Endometrial microvascular endothelial cells (primary cell): ENCODE measurements around the gene RSRP1. TPM values are rescaled to one million over a fixed set of nuclear protein-coding genes. Genes with fewer than 3 reads are reported as not detected.
"Not testable (repeated sequence)": the region's sequence is repeated elsewhere in the genome, so short reads cannot be mapped to it uniquely, and the experiment has no call there.

Source experiments
- in situ Hi-C: cut with HindIII; loops from 2 replicates; pipeline ENCODE4 v1.10.0; 2017; ENCODE audit warnings: low sequenced_read_pairs, low pct_unique_long_range_greater_than_20kb; ENCODE audit errors: inconsistent ontology term
- total RNA-seq: library from RNA; depleted of rRNA; stranded (reverse); fragments of >200 nt; gene quantifications from one replicate; pipeline ENCODE4 v1.2.3, GENCODE V29; 2015; ENCODE audit errors: inconsistent ontology term

The RSRP1 gene, protein sequence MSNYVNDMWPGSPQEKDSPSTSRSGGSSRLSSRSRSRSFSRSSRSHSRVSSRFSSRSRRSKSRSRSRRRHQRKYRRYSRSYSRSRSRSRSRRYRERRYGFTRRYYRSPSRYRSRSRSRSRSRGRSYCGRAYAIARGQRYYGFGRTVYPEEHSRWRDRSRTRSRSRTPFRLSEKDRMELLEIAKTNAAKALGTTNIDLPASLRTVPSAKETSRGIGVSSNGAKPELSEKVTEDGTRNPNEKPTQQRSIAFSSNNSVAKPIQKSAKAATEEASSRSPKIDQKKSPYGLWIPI
- 40.0 TPM for total RNA-seq

DNA sequence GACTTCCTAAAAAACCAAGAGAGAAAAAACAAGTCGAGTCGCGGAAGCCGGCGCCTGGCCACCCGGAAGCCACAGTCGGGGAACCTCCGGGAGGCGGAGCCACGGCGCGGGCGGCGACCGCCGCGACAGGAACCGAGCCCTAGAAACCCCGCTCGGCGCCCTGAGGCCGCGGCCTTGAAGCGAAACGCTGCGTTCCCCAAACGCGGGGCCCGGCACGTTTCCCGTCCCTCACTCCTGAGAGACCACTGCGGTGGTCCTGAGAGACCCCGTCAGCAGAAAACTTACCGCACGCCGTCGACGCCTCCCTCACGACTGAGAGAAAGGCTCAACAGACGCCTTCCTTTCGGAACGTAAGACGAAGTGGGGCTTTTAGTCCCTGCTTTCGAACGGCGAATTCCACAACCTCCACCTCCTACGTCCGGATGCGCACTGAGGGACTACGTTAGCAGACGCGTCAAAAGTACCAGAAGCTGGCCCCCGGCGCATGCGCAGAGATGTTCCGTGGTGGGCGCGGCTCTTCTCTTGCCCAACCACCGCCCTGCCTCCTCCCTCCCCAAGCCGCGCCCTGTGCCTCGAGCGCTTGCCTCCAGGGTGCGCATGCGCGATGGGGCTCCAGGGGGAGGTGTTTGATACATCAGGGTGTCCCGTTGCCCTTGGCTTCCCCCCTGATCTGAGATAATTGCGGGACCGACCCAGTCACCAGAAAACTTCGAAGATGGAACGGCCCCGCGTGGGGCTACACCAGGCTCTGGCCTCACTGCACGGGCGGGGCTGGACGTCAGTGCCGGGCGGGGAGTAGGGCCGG is at the start of gene RSRP1:
TSS of gene RSRP1 (minus strand) at position 431 of the 805 bp plus-strand sequence. CDS start 491 bp downstream, outside the sequence.
- in situ Hi-C loops: no loop called here

DNA sequence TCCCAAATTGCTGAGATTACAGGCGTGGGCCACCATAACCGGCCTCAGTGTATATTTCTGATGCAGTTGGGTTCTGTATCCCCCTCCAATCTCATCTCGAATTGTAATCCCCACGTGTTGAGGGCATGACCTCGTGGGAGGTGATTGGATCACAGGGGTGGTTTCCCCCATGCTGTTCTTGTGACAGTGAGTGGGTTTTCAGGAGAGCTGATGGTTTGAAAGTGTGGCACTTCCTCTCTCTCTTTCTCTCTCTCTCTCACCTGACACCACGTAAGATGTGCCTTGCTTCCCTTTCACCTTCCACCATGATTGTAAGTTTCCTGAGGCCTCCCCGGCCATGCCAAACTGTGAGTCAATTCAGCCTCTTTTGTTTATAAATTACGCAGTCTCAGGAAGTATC is 49.2 kb upstream of the RSRP1 start:
- in situ Hi-C loops: not testable (repeated sequence)

DNA sequence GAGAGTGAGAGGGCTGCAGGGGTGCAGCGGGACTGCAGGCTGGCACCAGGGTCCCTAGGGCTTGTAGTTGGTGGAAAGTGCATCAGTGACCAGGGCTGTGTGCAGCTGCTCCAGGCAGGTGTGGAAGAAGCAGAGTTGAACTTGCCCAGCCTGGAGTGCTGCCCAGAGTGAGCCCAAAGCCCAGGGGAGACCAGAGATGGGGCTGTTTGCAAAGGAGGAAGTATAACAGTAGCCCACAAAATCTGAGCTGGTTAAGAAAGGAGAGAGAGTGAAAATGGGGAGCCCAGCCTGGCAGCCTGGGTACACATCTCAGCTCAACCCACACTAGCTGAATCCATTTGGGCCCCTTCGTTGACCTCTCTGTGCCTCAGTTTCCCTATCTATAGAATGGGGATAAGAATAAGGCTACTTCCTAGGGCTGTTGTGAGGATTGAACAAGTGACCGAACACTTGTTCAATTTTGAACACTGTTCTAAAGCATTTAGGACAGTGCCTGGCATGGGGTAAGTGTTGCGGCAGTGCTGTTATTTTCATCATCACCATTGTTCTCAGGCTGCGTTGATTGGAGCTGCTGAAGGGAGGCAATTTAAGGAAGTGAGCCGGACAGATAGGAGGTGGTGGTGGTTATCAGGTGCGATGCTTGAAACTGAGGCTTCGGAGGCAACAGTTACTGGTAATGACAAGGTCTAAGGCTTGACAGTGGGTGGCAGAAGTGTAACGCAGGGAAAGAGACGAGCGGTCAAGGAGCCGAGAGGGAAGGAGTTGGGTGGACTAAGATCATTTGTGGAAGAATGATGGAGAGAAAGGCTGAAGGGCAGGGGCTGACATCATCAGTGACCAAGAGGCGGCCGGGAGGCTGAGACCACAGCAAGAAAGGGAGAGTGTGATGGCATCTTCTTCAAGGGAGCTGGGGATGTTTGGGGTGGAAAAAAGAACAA is 47.9 kb upstream of the RSRP1 start:
- in situ Hi-C loops: not testable (repeated sequence)

DNA sequence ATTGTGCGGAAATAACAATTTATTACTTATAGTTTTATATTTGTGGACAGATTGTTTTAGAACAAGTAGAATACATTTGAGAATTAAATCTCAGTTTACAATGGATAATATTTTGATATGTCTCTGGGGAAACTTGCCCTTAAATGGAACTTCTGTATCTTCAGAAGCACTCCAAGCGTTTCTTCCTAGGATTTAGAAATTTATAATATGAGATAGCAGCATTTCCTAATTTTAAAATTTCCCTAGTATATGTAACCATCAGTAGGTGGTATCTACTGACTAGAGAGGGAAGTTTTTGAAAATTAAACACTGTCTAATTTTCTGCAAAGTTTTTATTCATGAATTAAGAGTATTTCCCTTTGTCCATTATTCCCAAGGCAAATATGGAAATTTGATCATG is 46.2 kb upstream of the RSRP1 start:
- in situ Hi-C loops: not testable (repeated sequence)

DNA sequence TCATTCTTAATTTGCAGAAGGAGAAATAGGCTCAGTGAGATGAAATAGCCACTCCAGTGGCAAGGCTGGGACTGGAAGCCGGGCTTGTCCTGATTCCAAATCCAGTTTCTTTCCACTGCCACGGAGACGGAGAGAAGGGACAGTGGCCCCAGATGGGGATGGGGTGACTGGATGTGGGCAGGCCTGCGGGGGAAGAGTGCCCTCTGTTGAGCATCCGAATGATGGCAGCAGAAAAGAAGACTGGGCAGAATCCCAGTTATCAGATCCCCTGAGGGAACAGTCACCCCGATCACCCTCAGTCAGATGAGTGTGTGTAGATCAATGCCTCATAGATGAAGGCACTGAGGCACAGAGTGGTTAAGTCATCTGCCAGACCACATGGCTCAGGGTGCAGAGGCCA is 42.8 kb upstream of the RSRP1 start:
- in situ Hi-C loops: not testable (repeated sequence)

DNA sequence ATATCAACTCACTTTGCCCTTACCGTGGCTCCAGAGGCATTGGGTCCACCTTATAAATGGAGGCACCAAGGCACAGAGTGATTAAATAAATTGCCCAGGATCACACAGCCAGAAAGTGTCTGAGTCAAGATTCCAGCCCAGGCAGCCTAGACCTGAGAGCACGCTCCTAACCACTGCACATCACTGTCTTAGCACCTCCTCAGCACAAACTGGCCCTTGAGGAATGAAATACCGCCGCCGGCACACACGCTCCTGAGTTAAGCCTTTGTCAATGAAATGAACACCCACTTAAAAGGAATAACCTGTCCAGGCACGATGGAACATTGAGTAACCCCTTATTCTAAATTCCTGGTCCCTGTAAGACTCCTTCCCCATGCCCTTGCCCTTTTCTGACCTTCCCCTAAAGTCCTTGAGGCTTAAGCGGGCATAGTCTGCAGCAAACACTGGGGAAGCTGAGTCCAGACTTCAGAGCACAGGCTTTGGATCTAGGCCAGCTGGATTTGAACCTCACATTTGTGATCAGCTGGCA is 41.4 kb upstream of the RSRP1 start:
- in situ Hi-C loops: not testable (repeated sequence)

DNA sequence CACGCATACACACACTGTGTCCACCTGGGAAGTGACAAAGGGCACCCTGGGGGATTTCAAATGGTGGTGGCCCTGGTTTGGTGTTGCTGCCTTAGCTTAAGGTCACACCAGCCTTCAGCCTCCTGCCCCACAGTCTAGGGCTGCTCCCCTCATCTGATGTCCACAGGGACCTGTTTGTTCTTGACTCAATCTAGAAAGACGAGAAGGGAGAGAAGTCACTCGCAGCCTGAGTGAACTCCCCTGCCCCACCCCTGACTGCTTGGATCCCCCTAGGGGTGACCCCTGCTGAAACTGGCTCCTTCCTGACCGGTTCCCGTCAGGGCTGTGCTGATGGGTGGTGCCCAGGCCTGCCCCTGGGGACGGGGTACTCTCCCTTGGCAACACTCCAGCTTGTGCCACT is 39.9 kb upstream of the RSRP1 start:
- in situ Hi-C loops: not testable (repeated sequence)

DNA sequence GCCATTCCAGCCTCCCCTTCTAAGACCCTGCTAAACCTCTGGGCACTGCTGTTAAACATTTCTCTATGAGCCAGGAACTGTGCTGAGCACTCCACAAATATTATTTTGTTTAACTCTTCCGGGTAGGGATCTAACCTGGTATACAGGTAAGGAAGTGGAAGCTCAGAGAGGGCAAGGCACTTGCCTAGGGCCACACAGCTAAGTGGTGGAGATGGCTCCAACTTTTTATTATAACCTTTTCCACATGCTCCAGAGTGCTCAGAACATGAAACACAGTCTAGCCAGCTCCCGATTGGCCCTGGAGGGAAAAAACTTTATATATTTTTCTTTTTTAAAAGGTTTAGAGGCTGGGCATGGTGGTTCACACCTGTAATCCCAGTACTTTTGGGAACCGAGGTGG is 38.6 kb upstream of the RSRP1 start:
- in situ Hi-C loops: not testable (repeated sequence)

DNA sequence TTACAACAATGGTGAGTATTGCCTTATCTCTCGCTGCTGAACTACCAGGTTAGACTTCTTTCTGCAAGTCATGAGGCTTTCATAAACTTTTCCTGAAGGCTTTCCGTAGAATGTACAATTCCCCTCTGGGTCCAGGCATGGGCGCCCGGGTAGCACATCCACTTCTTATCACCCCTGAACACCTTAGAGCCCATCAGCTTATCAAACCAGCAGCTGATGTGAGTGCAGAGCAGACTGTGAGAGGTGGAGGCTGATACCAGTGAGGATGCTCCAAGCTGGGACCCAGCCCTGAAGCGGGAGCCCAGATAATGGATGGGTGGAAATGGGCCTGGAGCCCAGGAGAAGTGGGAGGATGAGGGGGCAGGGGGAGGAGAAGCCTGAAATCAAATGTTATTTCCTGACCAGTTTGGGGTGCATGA is 32.4 kb upstream of the RSRP1 start:
- in situ Hi-C loops: not testable (repeated sequence)

DNA sequence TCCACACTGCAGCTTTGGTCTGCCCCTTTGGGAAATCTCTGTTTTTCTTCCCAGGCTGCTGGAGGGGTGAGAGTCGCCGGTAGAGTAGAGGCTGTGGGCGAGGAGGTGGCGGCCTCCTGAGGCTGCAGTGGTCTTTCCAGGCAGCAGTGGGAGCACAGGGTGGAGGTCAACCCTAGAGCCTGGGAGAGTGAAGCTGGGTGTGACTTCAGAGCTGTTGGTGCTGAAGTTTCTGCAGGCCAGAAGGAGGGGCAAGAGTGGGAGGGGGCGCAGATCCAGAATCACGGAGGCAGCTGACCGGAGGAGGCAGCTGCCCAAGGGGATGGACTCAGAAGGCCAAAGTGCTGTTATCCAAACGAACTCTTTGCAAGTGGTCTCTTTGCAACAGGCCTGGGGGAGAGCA is 31.5 kb upstream of the RSRP1 start:
- in situ Hi-C loops: not testable (repeated sequence)

DNA sequence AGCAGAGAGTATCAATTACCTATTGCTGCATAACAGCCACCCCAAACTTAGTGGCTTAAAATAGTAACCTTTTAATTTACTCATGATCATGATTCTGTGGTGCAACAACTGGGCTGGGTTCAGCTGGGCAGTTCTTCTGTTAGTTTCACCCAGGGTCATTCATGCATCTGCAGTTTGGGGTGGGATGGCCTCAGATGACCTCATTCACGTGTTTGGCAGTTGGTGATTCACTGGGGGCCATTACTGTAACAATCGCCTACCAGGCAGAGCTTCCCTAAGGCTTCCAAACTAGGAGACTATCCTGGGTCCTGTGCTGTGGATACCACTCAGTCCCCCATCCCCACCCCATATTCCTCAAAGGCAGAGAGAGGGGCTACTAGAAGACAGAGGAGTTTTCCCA is 31.1 kb upstream of the RSRP1 start:
- in situ Hi-C loops: not testable (repeated sequence)

DNA sequence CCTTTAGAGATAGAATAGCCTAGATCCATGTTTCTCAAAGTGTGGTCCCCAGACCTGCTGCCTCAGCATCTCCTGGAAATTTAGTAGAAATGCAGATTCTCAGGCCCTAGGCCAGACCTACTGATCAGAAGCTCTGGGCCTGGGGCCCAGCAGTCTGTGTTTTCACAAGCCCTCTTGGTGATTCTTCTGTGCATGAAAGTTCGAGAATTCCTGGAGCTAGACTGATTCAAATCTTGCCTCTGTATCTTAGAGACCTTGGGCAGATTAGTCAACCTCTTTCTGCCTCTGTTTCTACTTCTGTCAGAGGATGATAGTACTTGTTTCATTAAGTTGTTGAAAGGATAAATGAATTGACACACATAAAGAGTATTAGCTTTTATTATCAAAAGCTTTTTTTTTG is 30.0 kb upstream of the RSRP1 start:
- in situ Hi-C loops: not testable (repeated sequence)

DNA sequence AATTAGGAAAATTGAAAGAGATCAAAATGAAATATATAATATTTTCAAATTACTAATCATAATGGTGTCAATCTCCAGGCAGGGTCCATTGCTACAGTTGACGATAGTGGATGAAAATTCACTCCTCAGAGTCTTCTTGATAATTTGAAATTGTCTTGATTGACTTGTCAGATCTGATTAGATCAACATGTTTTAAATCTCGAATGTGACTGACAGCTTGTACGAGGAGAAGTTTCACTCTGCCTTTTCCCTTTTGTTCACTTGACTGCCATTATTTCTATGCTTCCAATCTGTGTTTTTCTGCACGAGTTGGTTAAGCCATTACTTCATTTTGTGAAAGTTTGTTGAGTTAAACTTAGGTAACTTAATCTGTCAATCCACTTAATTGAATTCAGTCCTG is 28.4 kb upstream of the RSRP1 start:
- in situ Hi-C loops: not testable (repeated sequence)

DNA sequence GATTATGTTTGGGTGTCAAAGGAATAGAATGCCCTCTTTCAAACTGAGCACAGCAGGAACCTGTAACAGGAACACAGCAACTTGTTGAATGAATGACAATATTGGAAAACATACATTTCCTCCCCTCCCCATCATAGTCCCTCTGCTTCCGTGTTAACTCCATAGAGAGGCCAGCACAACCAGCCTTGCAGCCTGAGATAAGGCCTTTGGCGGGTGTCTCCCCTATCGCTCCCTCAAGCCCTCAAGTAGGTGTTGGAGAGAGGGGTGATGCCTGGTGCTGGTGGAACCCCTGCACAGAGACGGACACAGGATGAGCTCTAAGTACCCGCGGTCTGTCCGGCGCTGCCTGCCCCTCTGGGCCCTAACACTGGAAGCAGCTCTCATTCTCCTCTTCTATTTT is 25.0 kb upstream of the RSRP1 start, which contains the start of gene RHD:
TSS of gene RHD (plus strand) at position 272 of the 400 bp plus-strand sequence. CDS start at position 311, 39 bp downstream.
- in situ Hi-C loops: not testable (repeated sequence)

DNA sequence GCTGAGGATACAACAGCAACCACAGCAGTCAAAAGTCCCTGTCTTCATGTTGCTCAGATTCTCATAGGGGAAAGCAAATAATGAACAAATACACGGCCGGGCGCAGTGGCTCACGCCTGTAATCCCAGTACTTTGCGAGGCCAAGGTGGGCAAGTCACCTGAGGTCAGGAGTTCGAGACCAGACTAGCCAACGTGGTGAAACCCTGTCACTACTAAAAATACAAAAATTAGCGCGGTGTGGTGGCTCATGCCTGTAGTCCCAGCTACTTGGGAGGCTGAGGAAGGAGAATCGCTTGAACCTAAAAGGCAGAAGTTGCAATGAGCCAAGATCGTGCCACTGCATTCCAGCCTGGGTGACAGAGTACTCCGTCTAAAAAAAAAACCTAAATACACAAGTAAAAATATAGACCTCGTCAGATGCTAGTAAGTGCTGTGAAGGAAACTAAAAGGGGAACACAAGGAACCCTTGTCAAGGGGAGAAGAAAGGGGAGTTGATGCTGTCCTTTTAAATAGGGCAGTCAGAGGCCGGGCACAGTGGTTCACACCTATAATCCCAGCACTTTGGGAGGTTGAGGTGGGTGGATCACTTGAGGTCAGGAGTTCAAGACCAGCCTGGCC is 21.0 kb upstream of the RSRP1 start:
- in situ Hi-C loops: not testable (repeated sequence)

DNA sequence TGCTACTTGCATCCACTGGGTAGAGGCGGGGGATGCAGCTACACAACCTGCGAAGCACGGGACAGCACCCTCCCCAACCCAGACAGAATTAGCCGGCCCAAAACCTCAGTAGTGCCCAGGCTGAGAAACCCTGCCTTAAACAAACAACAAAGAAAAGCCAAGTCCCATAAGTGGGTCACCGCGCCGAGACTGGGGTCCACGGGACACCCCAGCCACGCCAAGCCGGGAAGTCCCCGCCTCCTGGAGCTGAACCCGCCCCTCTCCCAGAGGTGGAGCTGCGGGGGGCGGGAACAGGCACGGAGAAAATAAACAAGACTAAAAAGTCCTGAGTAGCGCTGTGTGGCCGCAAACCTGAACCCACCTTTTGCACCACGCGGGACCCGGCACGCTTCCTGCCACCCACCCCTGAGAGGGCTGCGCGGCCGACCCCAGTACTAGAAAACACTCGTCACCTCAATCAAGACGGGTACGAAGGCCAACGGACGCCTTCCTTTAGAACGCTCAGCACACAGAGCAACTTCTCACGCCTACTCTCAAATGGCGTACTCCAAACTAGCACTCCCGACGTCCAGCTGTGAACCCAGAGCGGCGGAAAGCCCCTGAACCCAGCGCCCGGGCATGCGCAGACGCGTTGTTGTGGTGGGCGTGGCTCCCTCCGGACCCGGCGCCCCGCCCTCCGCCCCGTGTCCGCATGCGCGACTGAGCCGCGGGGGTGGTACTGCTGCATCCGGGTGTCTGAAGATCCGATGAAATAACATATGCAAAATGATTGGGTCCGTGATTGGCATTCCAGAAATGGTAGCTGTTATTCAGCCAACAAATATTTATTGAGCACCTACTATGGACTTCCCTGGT is 20.3 kb upstream of the RSRP1 start:
- in situ Hi-C loops: not testable (repeated sequence)

DNA sequence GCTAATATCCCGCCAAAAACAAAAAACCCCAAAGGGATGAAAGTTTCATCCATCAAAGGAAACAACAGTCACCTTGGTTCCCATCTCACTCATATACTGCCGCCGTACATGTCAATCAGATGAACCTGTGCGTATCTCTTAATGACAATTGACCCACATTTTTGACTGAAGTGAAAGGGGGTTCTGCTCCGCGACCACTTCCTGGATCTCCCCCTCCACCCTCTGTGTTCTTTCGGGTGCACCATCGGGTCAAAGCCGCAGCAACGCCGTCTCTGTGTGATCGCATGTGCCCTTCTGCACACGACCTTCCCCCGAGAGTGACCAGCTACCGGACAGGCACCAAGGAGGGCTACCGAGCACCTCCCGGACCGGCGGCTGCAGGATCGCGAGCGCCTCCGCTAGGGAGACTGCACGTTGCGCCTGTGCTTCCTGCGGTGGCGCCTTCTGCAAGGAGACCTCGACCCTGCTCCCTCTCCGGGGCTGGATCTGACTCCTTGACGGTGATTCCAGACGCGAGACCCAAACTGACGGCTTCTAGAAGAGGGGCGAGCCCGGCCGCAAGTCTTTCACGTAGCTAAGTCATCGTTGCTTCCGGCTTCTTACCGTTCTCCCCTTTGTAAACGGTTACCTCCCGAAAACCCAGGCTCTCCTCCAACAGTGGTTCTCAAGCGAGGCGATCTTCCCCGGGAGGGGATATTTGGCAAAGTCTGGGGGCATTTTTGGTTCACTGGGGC is 19.5 kb upstream of the RSRP1 start:
- in situ Hi-C loops: not testable (repeated sequence)
